Measurements from ENCODE around the gene RAP1GDS1.

DNA sequence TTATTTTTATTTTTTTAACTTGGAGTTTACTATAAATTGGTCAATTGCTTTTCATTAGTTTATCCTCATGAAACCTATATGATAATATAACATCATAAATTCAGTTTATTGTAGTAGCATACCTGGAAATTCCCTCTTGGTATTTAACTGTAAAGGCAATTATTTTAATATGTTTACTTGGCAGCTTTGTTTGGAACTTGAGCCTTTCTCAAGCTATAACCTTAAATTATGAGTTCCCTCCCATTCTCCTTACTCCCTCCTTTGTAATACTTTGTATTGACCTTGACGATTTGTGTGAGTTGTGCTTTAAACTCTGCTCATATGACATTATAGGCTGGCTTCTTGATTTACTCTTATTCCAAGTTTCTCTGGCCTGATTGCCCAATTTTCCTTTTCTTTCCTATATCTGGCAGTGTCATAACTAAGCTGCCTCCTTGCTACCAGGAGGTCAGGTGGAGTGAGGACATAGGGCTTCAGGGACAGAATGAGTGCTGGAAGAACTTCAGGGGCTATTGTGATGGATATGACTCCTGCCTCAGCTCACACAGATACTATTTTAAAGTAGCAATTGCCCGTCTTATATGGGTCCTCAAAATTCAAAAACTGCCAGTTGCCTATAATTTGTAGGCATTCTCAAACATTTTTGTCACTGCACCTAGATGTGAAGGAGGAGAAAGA, 77.7 kb downstream of the RAP1GDS1 start:
- TF ChIP-seq, protein P1, sequence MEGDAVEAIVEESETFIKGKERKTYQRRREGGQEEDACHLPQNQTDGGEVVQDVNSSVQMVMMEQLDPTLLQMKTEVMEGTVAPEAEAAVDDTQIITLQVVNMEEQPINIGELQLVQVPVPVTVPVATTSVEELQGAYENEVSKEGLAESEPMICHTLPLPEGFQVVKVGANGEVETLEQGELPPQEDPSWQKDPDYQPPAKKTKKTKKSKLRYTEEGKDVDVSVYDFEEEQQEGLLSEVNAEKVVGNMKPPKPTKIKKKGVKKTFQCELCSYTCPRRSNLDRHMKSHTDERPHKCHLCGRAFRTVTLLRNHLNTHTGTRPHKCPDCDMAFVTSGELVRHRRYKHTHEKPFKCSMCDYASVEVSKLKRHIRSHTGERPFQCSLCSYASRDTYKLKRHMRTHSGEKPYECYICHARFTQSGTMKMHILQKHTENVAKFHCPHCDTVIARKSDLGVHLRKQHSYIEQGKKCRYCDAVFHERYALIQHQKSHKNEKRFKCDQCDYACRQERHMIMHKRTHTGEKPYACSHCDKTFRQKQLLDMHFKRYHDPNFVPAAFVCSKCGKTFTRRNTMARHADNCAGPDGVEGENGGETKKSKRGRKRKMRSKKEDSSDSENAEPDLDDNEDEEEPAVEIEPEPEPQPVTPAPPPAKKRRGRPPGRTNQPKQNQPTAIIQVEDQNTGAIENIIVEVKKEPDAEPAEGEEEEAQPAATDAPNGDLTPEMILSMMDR (IDR thresholded peaks at IDR 0.05 in 8 of 11, conservative IDR thresholded peaks at IDR 0.05 in 3 of 11): no peak
- TF ChIP-seq POLR2AphosphoS5 (IDR thresholded peaks at IDR 0.05) (no peak), POLR2A (IDR thresholded peaks at IDR 0.05) (no peak)
